Metanephros (tissue), 1 donor: ENCODE measurements around the gene HARBI1. TPM values are rescaled to one million over a fixed set of nuclear protein-coding genes. Genes with fewer than 3 reads are reported as not detected.

Experiments used
- total RNA-seq: library from RNA; depleted of rRNA; stranded (reverse); fragments of >200 nt; gene quantifications from one replicate; pipeline ENCODE4 v1.2.3, GENCODE V29; 2014

HARBI1 gene, protein sequence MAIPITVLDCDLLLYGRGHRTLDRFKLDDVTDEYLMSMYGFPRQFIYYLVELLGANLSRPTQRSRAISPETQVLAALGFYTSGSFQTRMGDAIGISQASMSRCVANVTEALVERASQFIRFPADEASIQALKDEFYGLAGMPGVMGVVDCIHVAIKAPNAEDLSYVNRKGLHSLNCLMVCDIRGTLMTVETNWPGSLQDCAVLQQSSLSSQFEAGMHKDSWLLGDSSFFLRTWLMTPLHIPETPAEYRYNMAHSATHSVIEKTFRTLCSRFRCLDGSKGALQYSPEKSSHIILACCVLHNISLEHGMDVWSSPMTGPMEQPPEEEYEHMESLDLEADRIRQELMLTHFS
- total RNA-seq = 5.2 TPM

GRCh38 chr11:46617134-46617971, at the start of gene HARBI1, which contains the start of gene ATG13:
TSS of gene HARBI1 (minus strand) at chr11:46617227. CDS start at chr11:46616237, 990 bp downstream.
TSS of gene ATG13 (plus strand) at chr11:46617553. CDS start at chr11:46644292, 26,739 bp downstream.

GRCh38 chr11:46593550-46594373, 23.3 kb downstream of the HARBI1 start, which contains the start of gene AMBRA1:
TSS of gene AMBRA1 (minus strand) at chr11:46594023. CDS start at chr11:46548380, 45,643 bp downstream.

Other genes with a start within 250 kb of the HARBI1 start
- gene MDK, start 235.6 kb downstream of the HARBI1 start, total RNA-seq = 288 TPM
- 0.18 TPM for gene CHRM4, start 225.5 kb downstream of the HARBI1 start, total RNA-seq
- 46.8 TPM for gene AMBRA1, start 23.2 kb downstream of the HARBI1 start, total RNA-seq
- gene ATG13, start 326 bp upstream of the HARBI1 start, total RNA-seq = 77.1 TPM
- gene ARHGAP1, start 83.4 kb upstream of the HARBI1 start, total RNA-seq = 36.0 TPM
- 5.4 TPM for gene ZNF408, start 83.8 kb upstream of the HARBI1 start, total RNA-seq
- 0.35 TPM for gene F2, start 102.0 kb upstream of the HARBI1 start, total RNA-seq
- gene CKAP5, start 229.1 kb upstream of the HARBI1 start, total RNA-seq = 79.1 TPM